H9 (cell line): ENCODE results near the gene MGLL. TPM values are rescaled to one million over a fixed set of nuclear protein-coding genes. Genes with fewer than 3 reads are reported as not detected.

Source experiments
- DNase-seq: peaks from one replicate; pipeline ENCODE4 v3.0.0-alpha.2; 2017
- H2AFZ ChIP-seq: one replicate; pipeline ENCODE4 v1.6.1; 2013; ENCODE audit warnings: mild to moderate bottlenecking, low read length, control low read depth, moderate library complexity
- H2AK5ac ChIP-seq: 2 replicates; pipeline ENCODE4 v1.6.1; 2013; ENCODE audit warnings: low read length, control low read depth, mixed read lengths; ENCODE audit not compliant: insufficient read length
- H2BK120ac ChIP-seq: one replicate; pipeline ENCODE4 v1.6.1; 2013; ENCODE audit warnings: low read depth, mild to moderate bottlenecking, low read length, control low read depth, inconsistent platforms; ENCODE audit not compliant: poor library complexity, severe bottlenecking
- H2BK12ac ChIP-seq: 2 replicates; pipeline ENCODE4 v1.6.1; 2013; ENCODE audit warnings: low read length, control low read depth, mixed read lengths, low read depth; ENCODE audit not compliant: insufficient read length
- H2BK15ac ChIP-seq: 2 replicates; pipeline ENCODE4 v1.6.1; 2013; ENCODE audit warnings: low read depth, low read length, control low read depth
- H2BK20ac ChIP-seq: one replicate; pipeline ENCODE4 v1.6.1; 2013; ENCODE audit warnings: low read depth, mild to moderate bottlenecking, low read length, control low read depth, inconsistent platforms; ENCODE audit not compliant: poor library complexity, severe bottlenecking
- H2BK5ac ChIP-seq: 2 replicates; pipeline ENCODE4 v1.6.1; 2013; ENCODE audit warnings: low read length, control low read depth, mixed read lengths; ENCODE audit not compliant: insufficient read length
- H3K14ac ChIP-seq: 2 replicates; pipeline ENCODE4 v1.6.1; 2013; ENCODE audit warnings: low read length, control low read depth; ENCODE audit not compliant: insufficient read depth
- H3K18ac ChIP-seq: 2 replicates; pipeline ENCODE4 v1.6.1; 2013; ENCODE audit warnings: low read depth, mild to moderate bottlenecking, mixed read lengths, low read length, control low read depth; ENCODE audit not compliant: insufficient read length
- H3K23ac ChIP-seq: 2 replicates; pipeline ENCODE4 v1.6.1; 2013; ENCODE audit warnings: low read length, control low read depth, mixed read lengths, low read depth; ENCODE audit not compliant: insufficient read length
- H3K23me2 ChIP-seq: 2 replicates; pipeline ENCODE4 v1.6.1; 2013; ENCODE audit warnings: low read depth, mild to moderate bottlenecking, mixed read lengths, low read length, control low read depth; ENCODE audit not compliant: insufficient read length, poor library complexity, severe bottlenecking
- H3K27ac ChIP-seq: 2 replicates; pipeline ENCODE4 v1.5.1; 2013; ENCODE audit warnings: low read length, control low read depth, mixed read lengths, low read depth; ENCODE audit not compliant: insufficient read length
- H3K27me3 ChIP-seq: 2 replicates; pipeline ENCODE4 v1.6.1; 2013; ENCODE audit warnings: low read length, control low read depth, inconsistent platforms; ENCODE audit not compliant: insufficient read depth
- H3K4ac ChIP-seq: 2 replicates; pipeline ENCODE4 v1.6.1; 2013; ENCODE audit warnings: low read depth, mild to moderate bottlenecking, control low read depth, inconsistent platforms, low read length, moderate library complexity
- H3K4me1 ChIP-seq: 2 replicates; pipeline ENCODE4 v1.6.1; 2013; ENCODE audit warnings: low read length, control low read depth, inconsistent platforms; ENCODE audit not compliant: insufficient read depth
- H3K4me2 ChIP-seq: 2 replicates; pipeline ENCODE4 v1.6.1; 2013; ENCODE audit warnings: low read length, control low read depth, mixed read lengths; ENCODE audit not compliant: insufficient read length, insufficient read depth
- H3K56ac ChIP-seq: 2 replicates; pipeline ENCODE4 v1.6.1; 2013; ENCODE audit warnings: low read depth, mild to moderate bottlenecking, mixed read lengths, low read length, control low read depth; ENCODE audit not compliant: insufficient read length
- H3K79me1 ChIP-seq: 2 replicates; pipeline ENCODE4 v1.6.1; 2013; ENCODE audit warnings: low read depth, mild to moderate bottlenecking, moderate library complexity, low read length, control low read depth, inconsistent platforms; ENCODE audit not compliant: insufficient read depth, poor library complexity, severe bottlenecking
- H3K79me2 ChIP-seq: 2 replicates; pipeline ENCODE4 v1.6.1; 2013; ENCODE audit warnings: low read length, control low read depth, inconsistent platforms; ENCODE audit not compliant: insufficient read depth
- H3K9ac ChIP-seq: 2 replicates; pipeline ENCODE4 v1.6.1; 2013; ENCODE audit warnings: low read length, control low read depth, mixed read lengths; ENCODE audit not compliant: insufficient read length; ENCODE audit errors: extremely low read depth
- H3K9me3 ChIP-seq: one replicate; pipeline ENCODE4 v1.6.1; 2013; ENCODE audit warnings: low read depth, low read length, inconsistent platforms; ENCODE audit not compliant: control insufficient read depth
- H3T11ph ChIP-seq: one replicate; pipeline ENCODE4 v1.6.1; 2013; ENCODE audit warnings: mild to moderate bottlenecking, low read length, control low read depth, inconsistent platforms
- H4K20me1 ChIP-seq: one replicate; pipeline ENCODE4 v1.6.1; 2013; ENCODE audit not compliant: control insufficient read depth, insufficient read length, insufficient read depth
- H4K5ac ChIP-seq: 2 replicates; pipeline ENCODE4 v1.6.1; 2013; ENCODE audit warnings: low read depth, mild to moderate bottlenecking, mixed read lengths, low read length, control low read depth; ENCODE audit not compliant: insufficient read length
- H4K8ac ChIP-seq: replicated peaks from 2 replicates; pipeline ENCODE4 v1.6.1; 2013; ENCODE audit warnings: low read length, control low read depth, mixed read lengths, low read depth; ENCODE audit not compliant: insufficient read length
- H4K91ac ChIP-seq: 2 replicates; pipeline ENCODE4 v1.6.1; 2013; ENCODE audit warnings: low read depth, mild to moderate bottlenecking, moderate library complexity, mixed read lengths, low read length, control low read depth; ENCODE audit not compliant: insufficient read length
- H3K27ac Mint-ChIP-seq, 3 experiments: 2 replicates in 2 of 3; 3 replicates in 1 of 3; pipeline ENCODE4 v1.8.0; 2020 to 2021; ENCODE audit warnings: mixed read lengths in 3 of 3, mild to moderate bottlenecking in 1 of 3, moderate library complexity in 1 of 3
- H3K27me3 Mint-ChIP-seq: 2 replicates; pipeline ENCODE4 v1.8.0; 2021; ENCODE audit warnings: low read depth, mild to moderate bottlenecking, moderate library complexity, mixed read lengths
- H3K36me3 Mint-ChIP-seq, 3 experiments: 2 replicates in 2 of 3; 3 replicates in 1 of 3; pipeline ENCODE4 v1.8.0; 2020 to 2021; ENCODE audit warnings: low read depth in 3 of 3, mixed read lengths in 3 of 3; ENCODE audit not compliant: insufficient read depth in 1 of 3
- H3K4me1 Mint-ChIP-seq, 2 experiments: 2 replicates each; pipeline ENCODE4 v1.8.0; 2020; ENCODE audit warnings: mixed read lengths in 2 of 2
- H3K4me3 Mint-ChIP-seq, 2 experiments: 2 replicates in 1 of 2; 3 replicates in 1 of 2; pipeline ENCODE4 v1.8.0; 2020 to 2021; ENCODE audit warnings: mild to moderate bottlenecking in 2 of 2, mixed read lengths in 2 of 2, moderate library complexity in 1 of 2
- H3K9me3 Mint-ChIP-seq, 2 experiments: 2 replicates in 1 of 2; 3 replicates in 1 of 2; pipeline ENCODE4 v1.8.0; 2020; ENCODE audit warnings: mild to moderate bottlenecking in 2 of 2, mixed read lengths in 2 of 2, moderate library complexity in 1 of 2
- WGBS: extraction: QIAGEN DNeasy Blood & Tissue Kit; methylation state at CpG from one replicate; pipeline ENCODE4 v1.1.7; 2013; ENCODE audit warnings: missing lambda C conversion rate, low lambda C conversion rate, mixed read lengths; ENCODE audit not compliant: insufficient read length; ENCODE audit errors: extremely low coverage; 5-methylcytosine and 5-hydroxymethylcytosine counted together
- total RNA-seq: library from RNA; stranded (reverse); gene quantifications from 2 replicates; pipeline ENCODE4 v1.2.1, GENCODE V29; 2021
- TF ChIP-seq, protein P1 (sequence below): fragments of 200-600 bp; sonication (generic); conservative IDR thresholded peaks from 3 replicates; pipeline ENCODE4 v1.8.0; 2021; ENCODE audit warnings: antibody characterized with exemption, mild to moderate bottlenecking

MGLL gene
- total RNA-seq, 1 experiment from 2014 or later, result 0.11 TPM

DNA sequence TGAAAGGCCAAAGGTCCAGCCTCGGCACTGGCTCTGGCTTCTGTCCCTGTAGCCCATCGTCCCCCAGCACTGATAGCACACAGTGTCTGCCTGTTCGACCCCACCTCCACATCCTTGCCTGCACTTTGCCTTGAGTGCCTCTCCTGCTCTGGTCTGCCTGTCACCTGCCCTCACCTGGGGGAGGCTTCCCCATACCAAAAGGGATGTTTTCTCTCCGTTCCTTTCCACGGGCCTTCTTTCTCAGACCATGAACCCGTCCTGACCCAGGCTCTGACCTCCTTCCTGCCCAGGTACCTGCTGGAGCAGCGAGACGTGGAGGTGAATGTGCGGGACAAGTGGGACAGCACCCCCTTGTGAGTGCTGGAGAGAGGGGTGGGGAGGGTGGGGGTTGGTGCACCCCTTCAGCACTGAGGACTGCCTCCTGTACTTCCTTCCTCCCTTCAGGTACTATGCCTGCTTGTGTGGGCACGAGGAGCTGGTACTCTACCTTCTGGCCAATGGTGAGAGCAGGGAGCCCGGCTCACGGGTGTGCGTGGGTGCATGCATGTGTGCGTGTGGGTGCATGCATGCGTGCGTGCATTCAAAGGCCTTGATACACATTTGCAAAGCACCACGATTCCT, 148.1 kb downstream of the MGLL start:
- Histone ChIP-seq H4K8ac (no peak overlapping the region), H4K20me1 (no peaks in the 10 kb centered on the region), H2BK20ac (no peak overlapping the region), H3K9ac (no peak overlapping the region), H3K79me1 (no peaks in the 10 kb centered on the region), H2BK12ac (no peak overlapping the region), H3K23ac (no peak overlapping the region), H3K4ac (no peak overlapping the region), H3K56ac (no peak overlapping the region), H4K5ac (no peak overlapping the region), H3T11ph (no peak overlapping the region), H2AFZ (no peak overlapping the region), H3K27ac (no peak overlapping the region), H3K79me2 (no peaks in the 10 kb centered on the region), H3K4me1 (no peaks in the 10 kb centered on the region), H4K91ac (no peak overlapping the region), H2BK15ac (no peak overlapping the region), H2BK120ac (no peak overlapping the region), H2AK5ac (no peak overlapping the region), H3K18ac (no peak overlapping the region), H3K14ac (no peak overlapping the region; the same call in 1 of the 2 replicates), H3K9me3 (no peaks in the 10 kb centered on the region), H3K27me3 (no peaks in the 10 kb centered on the region), H3K4me2 (peak overlapping the region; percentile 59), H2BK5ac (no peak overlapping the region), H3K23me2 (peaks cover 10% of the 10 kb centered on the region)
- Mint-ChIP-seq H3K27ac (no peak overlapping the region; a peak in 1 of 7 replicates), H3K4me1 (peaks cover 10 to 12% of the 10 kb centered on the region in 2 experiments), H3K4me3 (peak overlapping the region; percentile 74 to 79), H3K9me3 (no peaks in the 10 kb centered on the region), H3K36me3 (no peaks in the 10 kb centered on the region; a peak in 1 of 7 replicates), H3K27me3 (peaks cover 7% of the 10 kb centered on the region)
- TF ChIP-seq, protein P1, sequence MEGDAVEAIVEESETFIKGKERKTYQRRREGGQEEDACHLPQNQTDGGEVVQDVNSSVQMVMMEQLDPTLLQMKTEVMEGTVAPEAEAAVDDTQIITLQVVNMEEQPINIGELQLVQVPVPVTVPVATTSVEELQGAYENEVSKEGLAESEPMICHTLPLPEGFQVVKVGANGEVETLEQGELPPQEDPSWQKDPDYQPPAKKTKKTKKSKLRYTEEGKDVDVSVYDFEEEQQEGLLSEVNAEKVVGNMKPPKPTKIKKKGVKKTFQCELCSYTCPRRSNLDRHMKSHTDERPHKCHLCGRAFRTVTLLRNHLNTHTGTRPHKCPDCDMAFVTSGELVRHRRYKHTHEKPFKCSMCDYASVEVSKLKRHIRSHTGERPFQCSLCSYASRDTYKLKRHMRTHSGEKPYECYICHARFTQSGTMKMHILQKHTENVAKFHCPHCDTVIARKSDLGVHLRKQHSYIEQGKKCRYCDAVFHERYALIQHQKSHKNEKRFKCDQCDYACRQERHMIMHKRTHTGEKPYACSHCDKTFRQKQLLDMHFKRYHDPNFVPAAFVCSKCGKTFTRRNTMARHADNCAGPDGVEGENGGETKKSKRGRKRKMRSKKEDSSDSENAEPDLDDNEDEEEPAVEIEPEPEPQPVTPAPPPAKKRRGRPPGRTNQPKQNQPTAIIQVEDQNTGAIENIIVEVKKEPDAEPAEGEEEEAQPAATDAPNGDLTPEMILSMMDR, result no peak
- WGBS, result no CpG with 5 or more reads among the region's 17 CpGs
- no peak for DNase-seq
